Stimulated activated CD4-positive, alpha-beta T cell treated with anti-CD3 and anti-CD28 coated beads, TNF-alpha, amount 100 ng/mL, for 4 hours (primary cell): ENCODE measurements around the gene DYRK2.
"Not testable (repeated sequence)": the region's sequence is repeated elsewhere in the genome, so short reads cannot be mapped to it uniquely, and the experiment has no call there.

Experiments
- DNase-seq, 3 experiments: peaks; one replicate each; pipeline ENCODE4 v3.0.0-alpha.2; 2020; ENCODE audit warnings: low read depth in 3 of 3

DYRK2 gene

GRCh38 chr12:67669934-67670631 lies 21.5 kb downstream of the DYRK2 start:
- DNase-seq: no peak

DNA sequence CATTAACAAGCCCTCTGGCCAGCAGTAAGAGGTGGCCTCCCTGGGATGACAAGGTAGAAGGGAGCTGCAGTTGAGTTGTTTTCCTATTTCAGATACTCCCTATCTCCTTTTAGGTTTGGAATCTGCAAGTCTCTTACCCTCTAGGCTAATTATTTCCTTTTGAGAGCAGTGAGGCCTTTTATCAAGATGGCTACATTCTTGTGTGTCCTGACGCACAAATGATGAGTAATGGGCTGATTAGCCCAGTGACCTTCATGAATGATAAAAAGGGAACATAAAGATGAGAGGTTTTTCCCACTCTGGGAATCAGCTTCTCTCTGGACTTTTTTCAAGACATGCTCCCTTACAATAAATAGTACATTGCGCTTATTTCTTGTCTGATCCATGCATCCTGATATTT lies 22.9 kb downstream of the DYRK2 start:
- DNase-seq: no peak

GRCh38 chr12:67671892-67672291 lies 23.3 kb downstream of the DYRK2 start:
- no peak for DNase-seq

- not testable (repeated sequence) for DNase-seq
Measured at GRCh38 chr12:67672507-67672906, 24.0 kb downstream of the DYRK2 start.

GRCh38 chr12:67673509-67673908 lies 25.0 kb downstream of the DYRK2 start:
- not testable (repeated sequence) for DNase-seq

DNA sequence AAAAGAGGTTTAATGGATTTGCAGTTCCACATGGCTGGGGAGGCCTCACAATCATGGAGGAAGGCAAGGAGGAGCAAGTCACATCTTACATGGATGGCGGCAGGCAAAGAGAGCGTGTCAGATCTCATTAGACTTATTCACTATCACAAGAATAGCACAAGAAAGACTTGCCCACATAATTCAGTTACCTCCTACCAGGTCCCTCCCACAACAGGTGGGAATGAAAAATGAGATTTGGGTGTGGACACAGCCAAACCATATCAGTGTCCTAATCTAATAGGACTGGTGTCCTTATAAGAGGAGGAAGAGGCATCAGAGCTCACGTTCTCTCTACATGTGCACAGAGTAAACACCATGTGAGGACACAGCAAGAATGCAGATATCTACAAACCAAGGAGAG lies 25.9 kb downstream of the DYRK2 start:
- no peak for DNase-seq

DNA sequence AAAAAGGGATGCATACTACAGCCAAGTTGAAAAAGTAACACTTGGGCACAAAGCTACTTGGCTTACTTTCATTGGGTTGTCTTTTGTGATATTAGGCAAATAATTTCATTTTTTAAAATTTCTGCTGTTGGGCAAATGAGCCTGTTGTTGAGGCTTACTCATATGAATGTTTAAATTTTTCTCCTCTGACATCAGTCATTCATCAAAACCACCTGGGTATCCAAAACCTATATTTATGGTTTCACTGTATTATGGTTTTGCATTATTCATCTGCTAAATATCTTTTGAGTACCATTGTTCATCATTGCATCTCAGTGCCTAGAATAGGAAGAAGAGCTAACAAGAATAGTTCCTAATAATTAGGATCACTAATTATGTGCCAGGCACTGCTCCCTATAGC lies 28.1 kb downstream of the DYRK2 start:
- no peak for DNase-seq

DNA sequence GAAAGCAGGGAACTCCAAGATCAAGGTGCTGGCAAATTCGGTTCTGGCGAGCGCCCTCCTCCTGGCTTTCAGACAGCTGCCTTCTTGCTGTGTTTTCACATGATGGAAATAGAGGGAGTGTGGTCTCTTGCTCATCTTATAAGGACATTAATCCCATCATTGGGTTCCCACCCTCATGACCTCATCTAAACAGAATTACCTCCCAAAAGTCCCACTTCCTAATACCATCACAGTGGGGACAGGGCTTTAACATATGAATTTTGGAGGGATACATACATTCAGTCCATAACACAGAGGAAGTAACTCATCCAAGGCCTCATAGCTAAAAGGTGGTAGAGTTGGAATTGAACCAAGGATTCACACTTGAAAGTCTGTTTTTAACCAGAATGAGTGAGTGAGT lies 28.6 kb downstream of the DYRK2 start:
- DNase-seq: no peak

GRCh38 chr12:67681105-67681778 lies 32.7 kb downstream of the DYRK2 start:
- no peak for DNase-seq

GRCh38 chr12:67681941-67682620 lies 33.5 kb downstream of the DYRK2 start:
- no peak for DNase-seq

- DNase-seq: no peak
Measured at GRCh38 chr12:67689385-67689784, 40.8 kb downstream of the DYRK2 start.

GRCh38 chr12:67690656-67691055 lies 42.1 kb downstream of the DYRK2 start:
- no peak for DNase-seq

DNA sequence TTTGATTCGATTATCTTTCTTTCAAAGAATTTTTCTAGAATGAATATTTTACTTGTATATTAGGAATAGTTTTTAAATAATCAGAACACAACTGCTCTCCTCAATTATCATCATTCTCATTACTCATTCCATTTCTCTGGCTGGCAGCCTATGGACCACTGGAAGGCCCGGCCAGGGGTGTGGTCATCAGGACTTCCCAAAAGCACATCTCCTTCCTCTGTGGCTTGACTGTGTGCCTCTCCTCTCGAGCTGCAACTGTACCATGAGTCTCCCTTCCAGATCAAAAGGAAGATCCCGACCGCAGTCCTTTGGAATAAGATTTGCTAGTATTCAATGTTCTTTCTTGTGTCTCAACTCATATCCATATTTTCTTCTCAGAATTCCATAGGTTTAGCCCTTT lies 42.7 kb downstream of the DYRK2 start:
- no peak for DNase-seq

GRCh38 chr12:67692135-67692534 lies 43.6 kb downstream of the DYRK2 start:
- no peak for DNase-seq

DNA sequence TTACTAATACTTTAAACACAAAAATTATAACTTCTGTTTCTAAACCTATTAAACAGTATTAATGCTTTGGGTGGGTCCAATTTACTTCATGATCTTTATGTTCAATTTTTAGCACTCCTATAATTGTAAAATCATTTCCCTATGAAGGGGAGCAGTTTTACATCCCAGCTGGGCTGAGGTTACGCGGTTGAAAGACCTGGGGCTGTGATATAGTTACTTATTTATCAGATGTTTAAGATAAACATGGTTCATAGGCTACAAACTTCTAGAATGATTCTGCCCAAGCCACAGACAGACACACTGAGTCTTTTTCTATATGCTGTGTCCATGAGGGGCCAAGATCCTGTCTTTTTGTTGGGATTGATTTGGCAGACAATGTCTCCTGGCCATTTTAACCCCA lies 44.4 kb downstream of the DYRK2 start:
- DNase-seq: no peak

DNA sequence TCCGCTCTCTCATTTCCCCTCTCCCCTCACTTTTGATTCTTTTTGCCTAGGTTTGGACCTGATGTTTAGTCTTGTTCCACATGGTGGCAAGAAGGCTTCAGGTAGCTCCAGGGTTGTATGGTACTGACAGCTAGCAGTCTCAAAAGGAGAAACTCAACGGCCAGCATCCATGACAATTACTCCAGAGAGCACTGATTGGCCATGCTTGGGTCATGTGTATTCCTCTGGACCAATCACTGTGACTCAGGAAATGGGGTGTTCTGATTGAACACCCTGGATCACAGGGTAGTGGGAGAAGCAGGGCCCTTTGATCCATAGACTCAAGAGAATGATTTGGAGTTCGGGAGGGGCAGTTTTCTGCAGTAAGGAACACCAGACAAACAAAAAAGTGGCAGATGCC lies 45.3 kb downstream of the DYRK2 start:
- DNase-seq: no peak

GRCh38 chr12:67694306-67694900 lies 45.9 kb downstream of the DYRK2 start:
- DNase-seq: no peak

- no peak for DNase-seq
Measured at GRCh38 chr12:67695974-67696373, 47.4 kb downstream of the DYRK2 start.

- DNase-seq: no peak
Measured at GRCh38 chr12:67697443-67697842, 48.9 kb downstream of the DYRK2 start.

DNA sequence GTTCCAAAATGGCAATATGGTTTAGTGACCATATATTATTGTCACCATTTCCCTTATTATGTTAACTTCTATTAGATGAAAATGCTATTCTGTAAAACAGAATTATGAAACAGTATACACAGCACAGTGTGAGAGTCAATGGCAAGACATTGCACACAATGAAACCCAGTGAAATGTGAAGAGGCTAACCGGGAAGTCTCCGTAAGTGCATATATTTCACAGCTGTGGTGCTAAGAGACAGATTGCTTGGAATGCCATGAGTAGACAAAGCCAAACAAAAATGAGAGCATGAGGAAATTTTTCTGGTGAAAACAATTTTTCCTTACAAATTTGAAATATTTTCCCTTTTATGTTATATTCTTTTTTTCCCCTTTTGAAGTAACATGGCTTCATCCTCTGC lies 49.4 kb downstream of the DYRK2 start:
- no peak for DNase-seq

- peak in 1 of 3 experiments; percentile 21 for DNase-seq
Measured at GRCh38 chr12:67698672-67699581, 50.4 kb downstream of the DYRK2 start.

DNA sequence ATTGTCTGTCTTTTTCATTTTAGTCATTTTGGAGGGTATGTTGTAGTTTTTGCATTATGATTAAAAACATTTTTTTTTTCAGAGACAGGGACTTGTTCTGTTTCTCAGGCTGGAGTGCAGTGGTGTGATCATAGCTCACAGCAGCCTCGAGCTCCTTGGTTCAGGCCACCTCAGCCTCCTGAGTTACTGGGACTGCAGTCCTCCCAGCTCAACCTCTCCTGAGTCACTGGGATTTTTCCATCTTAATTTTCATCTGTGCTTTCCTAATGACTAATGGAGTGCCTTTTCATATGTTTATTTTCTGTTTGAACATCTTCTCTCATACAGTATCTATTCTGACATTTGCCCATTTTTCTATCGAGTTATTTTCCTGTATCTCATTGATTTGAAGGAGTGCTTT lies 52.6 kb downstream of the DYRK2 start:
- DNase-seq: no peak
